OCI-LY3 (cell line): ENCODE measurements around the gene ANKFN1.

Experiments
- H2AFZ ChIP-seq: fragments of 200-600, 300-600 bp; shearing (Covaris generic); 2 replicates; pipeline ENCODE4 v1.6.0; 2014; ENCODE audit warnings: antibody characterized with exemption, low read depth, low read length
- H3K27ac ChIP-seq: fragments of 200-600, 300-600 bp; sonication (generic); 2 replicates; pipeline ENCODE4 v1.5.1; 2014; ENCODE audit warnings: mild to moderate bottlenecking, low read length, moderate library complexity, mixed read lengths
- H3K27me3 ChIP-seq: fragments of 200-600, 300-600 bp; sonication (generic); 2 replicates; pipeline ENCODE4 v1.6.1; 2014; ENCODE audit warnings: low read depth, low read length, mixed read lengths
- H3K36me3 ChIP-seq: fragments of 200-600, 300-600 bp; sonication (generic); replicated peaks from 2 replicates; pipeline ENCODE3; 2014; ENCODE audit warnings: low read depth, low read length, mixed read lengths
- H3K4me1 ChIP-seq: fragments of 300-600, 200-600 bp; sonication (generic); 2 replicates; pipeline ENCODE4 v1.6.1; 2014; ENCODE audit warnings: low read length, mixed read lengths
- H3K4me2 ChIP-seq: fragments of 200-600, 300-600 bp; sonication (generic); 2 replicates; pipeline ENCODE4 v1.6.1; 2014; ENCODE audit warnings: low read length, mixed read lengths
- H3K4me3 ChIP-seq: fragments of 300-600, 200-600 bp; sonication (generic); 2 replicates; pipeline ENCODE4 v1.5.1; 2014; ENCODE audit warnings: antibody characterized with exemption, mild to moderate bottlenecking, low read length, moderate library complexity
- H3K79me2 ChIP-seq: fragments of 300-600, 200-600 bp; shearing (Covaris generic); 2 replicates; pipeline ENCODE4 v1.6.1; 2014; ENCODE audit warnings: mild to moderate bottlenecking, low read length, mixed read lengths
- H3K9ac ChIP-seq: fragments of 300-600, 200-600 bp; shearing (Covaris generic); 2 replicates; pipeline ENCODE4 v1.6.0; 2014; ENCODE audit warnings: mild to moderate bottlenecking, low read length, moderate library complexity
- H3K9me3 ChIP-seq: fragments of 200-600, 300-600 bp; shearing (Covaris generic); 2 replicates; pipeline ENCODE4 v1.6.1; 2014; ENCODE audit warnings: low read length, mixed read lengths; ENCODE audit not compliant: insufficient read depth
- H4K20me1 ChIP-seq: fragments of 200-600, 300-600 bp; sonication (generic); 2 replicates; pipeline ENCODE4 v1.6.1; 2016; ENCODE audit warnings: low read length, mixed read lengths; ENCODE audit not compliant: insufficient read depth
- EZH2phosphoT487 ChIP-seq: fragments of 200-600 bp; shearing (Covaris generic); IDR thresholded peaks from 2 replicates; pipeline ENCODE4 v1.6.1; 2018; ENCODE audit warnings: antibody characterized with exemption, mixed run types, low read depth
- TF ChIP-seq, protein P1 (sequence below): fragments of 200-600, 300-600 bp; sonication (generic); IDR thresholded peaks from 2 replicates; pipeline ENCODE4 v1.5.1; 2014; ENCODE audit warnings: antibody characterized with exemption, low read length, low read depth

The ANKFN1 gene

DNA sequence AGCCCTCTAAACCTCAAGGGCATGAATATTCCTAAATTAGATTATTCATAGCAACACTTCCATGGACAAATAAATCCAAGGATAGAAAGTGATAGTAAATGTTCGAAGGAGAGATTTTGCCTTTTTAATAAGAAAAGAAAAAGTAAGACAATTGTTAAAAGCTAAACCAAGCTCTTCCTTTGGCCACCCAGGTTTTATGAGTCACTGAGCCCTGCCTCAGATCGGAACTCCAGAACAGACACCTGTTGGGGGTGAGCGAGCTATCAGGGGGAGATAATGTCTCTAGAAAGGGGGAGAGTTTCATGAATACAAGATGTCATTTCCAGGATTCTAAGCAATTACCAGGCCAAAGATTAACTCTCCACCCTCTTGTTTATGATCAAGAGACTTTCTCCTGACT lies 171.4 kb downstream of the ANKFN1 start:
- no peaks in the 10 kb centered on the region for H4K20me1 ChIP-seq
- peaks cover 29% of the 10 kb centered on the region for H3K27me3 ChIP-seq
- H3K27ac ChIP-seq = no peak overlapping the region
- H2AFZ ChIP-seq = no peak overlapping the region
- no peak overlapping the region for H3K4me2 ChIP-seq
- no peaks in the 10 kb centered on the region for H3K4me1 ChIP-seq
- H3K9me3 ChIP-seq = no peaks in the 10 kb centered on the region
- H3K36me3 ChIP-seq = no peaks in the 10 kb centered on the region
- H3K79me2 ChIP-seq = no peaks in the 10 kb centered on the region
- TF ChIP-seq EZH2phosphoT487 = no peak
- TF ChIP-seq, protein P1, sequence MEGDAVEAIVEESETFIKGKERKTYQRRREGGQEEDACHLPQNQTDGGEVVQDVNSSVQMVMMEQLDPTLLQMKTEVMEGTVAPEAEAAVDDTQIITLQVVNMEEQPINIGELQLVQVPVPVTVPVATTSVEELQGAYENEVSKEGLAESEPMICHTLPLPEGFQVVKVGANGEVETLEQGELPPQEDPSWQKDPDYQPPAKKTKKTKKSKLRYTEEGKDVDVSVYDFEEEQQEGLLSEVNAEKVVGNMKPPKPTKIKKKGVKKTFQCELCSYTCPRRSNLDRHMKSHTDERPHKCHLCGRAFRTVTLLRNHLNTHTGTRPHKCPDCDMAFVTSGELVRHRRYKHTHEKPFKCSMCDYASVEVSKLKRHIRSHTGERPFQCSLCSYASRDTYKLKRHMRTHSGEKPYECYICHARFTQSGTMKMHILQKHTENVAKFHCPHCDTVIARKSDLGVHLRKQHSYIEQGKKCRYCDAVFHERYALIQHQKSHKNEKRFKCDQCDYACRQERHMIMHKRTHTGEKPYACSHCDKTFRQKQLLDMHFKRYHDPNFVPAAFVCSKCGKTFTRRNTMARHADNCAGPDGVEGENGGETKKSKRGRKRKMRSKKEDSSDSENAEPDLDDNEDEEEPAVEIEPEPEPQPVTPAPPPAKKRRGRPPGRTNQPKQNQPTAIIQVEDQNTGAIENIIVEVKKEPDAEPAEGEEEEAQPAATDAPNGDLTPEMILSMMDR = no peak
- H3K9ac ChIP-seq = no peak overlapping the region
- H3K4me3 ChIP-seq = no peak overlapping the region

DNA sequence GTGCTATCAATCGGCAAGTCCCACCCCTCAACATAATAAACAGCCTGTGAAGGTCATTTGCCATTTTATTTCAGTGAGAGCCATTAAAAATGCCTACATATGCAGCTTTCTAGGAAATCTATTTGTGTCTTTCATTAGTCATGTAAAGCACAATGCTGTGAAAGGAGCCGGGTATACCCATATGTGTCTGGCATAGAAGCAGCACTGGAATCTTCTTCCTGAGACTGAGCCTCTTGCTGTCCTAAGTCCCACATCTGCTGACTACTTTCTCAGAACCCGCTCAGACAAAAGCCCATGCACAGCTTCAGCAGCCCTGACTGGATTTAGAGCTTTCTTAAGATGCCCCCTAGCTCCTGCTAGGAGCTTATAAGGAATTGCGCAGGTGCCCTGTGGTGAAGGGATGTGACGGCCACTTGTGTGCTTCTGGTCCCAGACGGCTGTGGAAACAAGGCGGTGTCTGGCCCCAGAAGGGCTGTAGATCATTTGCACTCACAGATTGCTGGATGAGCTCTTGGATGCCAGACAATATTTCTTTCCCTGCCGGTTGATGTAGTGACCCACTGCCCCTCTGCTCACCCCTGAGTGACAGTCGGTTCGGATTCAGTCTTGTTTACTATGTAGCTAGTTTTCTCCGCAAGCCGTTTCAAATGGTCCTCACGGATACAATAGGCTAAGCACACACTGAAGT lies 172.2 kb downstream of the ANKFN1 start:
- Histone ChIP-seq H3K4me2 (no peak overlapping the region), H4K20me1 (no peaks in the 10 kb centered on the region), H3K9ac (no peak overlapping the region), H3K4me1 (no peaks in the 10 kb centered on the region), H3K9me3 (no peaks in the 10 kb centered on the region), H3K79me2 (no peaks in the 10 kb centered on the region), H3K36me3 (no peaks in the 10 kb centered on the region), H2AFZ (no peak overlapping the region), H3K27me3 (peaks cover 29% of the 10 kb centered on the region), H3K27ac (no peak overlapping the region), H3K4me3 (no peak overlapping the region)
- TF ChIP-seq, protein P1 = no peak
- TF ChIP-seq EZH2phosphoT487 = no peak

DNA sequence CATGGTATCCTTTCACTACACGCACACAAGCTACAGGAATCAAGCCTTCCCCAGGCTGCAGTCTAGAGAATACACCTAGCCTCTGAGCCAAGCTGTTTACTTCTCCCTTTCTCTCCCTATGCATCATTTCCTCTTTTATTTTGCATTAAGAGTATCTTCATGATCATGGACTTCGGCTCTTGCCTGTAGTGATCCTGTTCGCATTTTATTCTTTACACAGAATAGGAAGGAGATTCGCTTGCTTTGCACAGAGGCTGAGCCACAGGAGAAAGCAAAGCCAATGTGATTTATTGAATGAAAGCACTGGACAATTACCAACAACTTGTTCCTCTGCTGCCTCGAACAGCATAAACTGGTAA lies 172.7 kb downstream of the ANKFN1 start:
- no peak overlapping the region for H2AFZ ChIP-seq
- H4K20me1 ChIP-seq = no peaks in the 10 kb centered on the region
- no peaks in the 10 kb centered on the region for H3K36me3 ChIP-seq
- no peaks in the 10 kb centered on the region for H3K4me1 ChIP-seq
- no peaks in the 10 kb centered on the region for H3K9me3 ChIP-seq
- no peak overlapping the region for H3K4me3 ChIP-seq
- no peak overlapping the region for H3K4me2 ChIP-seq
- H3K79me2 ChIP-seq = no peaks in the 10 kb centered on the region
- peaks cover 29% of the 10 kb centered on the region for H3K27me3 ChIP-seq
- H3K27ac ChIP-seq = no peak overlapping the region
- no peak for TF ChIP-seq EZH2phosphoT487
- TF ChIP-seq, protein P1 = no peak
- H3K9ac ChIP-seq = no peak overlapping the region

DNA sequence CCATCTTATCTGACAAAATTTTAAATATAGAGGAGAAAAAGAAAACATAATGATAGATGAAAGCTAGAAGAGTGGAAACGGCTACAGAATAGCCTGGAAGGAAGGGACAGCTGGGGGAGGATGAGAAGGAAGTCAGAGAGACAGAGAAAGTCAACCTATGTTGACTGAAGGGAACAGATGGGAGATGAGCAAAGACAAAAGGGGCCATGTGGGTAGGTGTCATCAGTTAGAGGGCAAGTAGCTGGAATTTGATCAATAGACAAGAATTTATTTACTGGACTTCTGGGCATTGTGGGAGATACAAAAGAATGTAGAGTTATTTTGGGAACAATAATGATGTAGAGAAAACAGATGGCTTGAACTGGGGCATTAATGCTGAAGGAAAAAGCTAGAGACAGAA lies 194.4 kb downstream of the ANKFN1 start:
- H3K4me2 ChIP-seq = no peak overlapping the region
- H2AFZ ChIP-seq = no peak overlapping the region
- H3K9ac ChIP-seq = no peak overlapping the region
- H3K4me3 ChIP-seq = no peak overlapping the region
- no peaks in the 10 kb centered on the region for H3K27me3 ChIP-seq
- H3K4me1 ChIP-seq = no peaks in the 10 kb centered on the region
- no peaks in the 10 kb centered on the region for H3K36me3 ChIP-seq
- no peaks in the 10 kb centered on the region for H3K79me2 ChIP-seq
- no peak for TF ChIP-seq EZH2phosphoT487
- TF ChIP-seq, protein P1 = no peak
- no peaks in the 10 kb centered on the region for H3K9me3 ChIP-seq
- no peak overlapping the region for H3K27ac ChIP-seq
- no peaks in the 10 kb centered on the region for H4K20me1 ChIP-seq
